Measurements from ENCODE around the gene NOXO1. TPM values are rescaled to one million over a fixed set of nuclear protein-coding genes. Genes with fewer than 3 reads are reported as not detected.
A peak's percentile ranks its signal among the peaks of the same experiment; 100 is the strongest.

Gene NOXO1
- total RNA-seq, 4 donors from 2014 or later, result not detected

DNA sequence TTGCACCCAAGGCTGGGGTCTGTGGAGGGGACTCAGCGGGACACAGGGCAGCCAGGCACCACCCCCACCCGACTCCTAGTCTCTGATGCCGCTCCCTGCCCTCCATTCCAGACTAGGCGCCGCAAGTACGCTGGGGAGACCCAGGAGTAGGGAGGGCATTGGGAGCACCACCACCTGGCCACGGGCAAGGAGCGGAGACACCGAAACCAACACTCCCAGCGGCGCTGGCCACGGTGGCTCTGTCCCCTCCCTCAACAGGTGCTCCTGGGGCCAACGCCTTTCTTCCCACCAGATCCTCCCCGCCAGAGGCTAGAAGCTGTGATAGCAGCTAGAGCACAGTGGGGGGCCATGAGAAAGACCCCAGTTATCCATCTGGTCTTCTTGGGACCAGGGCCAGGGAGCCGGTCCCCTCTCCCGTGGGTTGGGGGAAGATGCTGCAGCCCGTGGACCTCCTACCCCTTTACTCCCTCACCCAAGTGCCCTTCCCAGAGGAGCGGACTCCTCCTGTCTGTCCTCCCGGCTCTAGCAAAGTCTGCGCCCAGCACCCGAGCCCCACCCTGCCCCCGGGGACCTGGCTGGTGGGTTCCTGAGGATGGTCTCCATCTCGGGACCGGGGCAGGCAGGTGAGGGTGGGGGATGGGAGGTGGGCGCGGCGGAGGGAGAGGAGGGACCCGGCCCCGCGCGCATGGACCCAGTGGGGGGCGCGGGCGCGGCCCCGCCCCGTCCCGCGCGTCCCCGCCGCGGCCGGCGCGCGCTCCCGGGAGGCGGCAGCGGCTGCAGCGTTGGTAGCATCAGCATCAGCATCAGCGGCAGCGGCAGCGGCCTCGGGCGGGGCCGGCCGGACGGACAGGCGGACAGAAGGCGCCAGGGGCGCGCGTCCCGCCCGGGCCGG is 8.2 kb upstream of the NOXO1 start, which contains the start of gene SYNGR3:
TSS of gene SYNGR3 (plus strand) at position 762 of the 892 bp plus-strand sequence. CDS start 133 bp downstream, outside the sequence.
- DNase-seq (ENCODE audit: low spot score) (no peak), ATAC-seq (ENCODE audit: low FRiP score) (no peak)
- TF ChIP-seq, protein P1, sequence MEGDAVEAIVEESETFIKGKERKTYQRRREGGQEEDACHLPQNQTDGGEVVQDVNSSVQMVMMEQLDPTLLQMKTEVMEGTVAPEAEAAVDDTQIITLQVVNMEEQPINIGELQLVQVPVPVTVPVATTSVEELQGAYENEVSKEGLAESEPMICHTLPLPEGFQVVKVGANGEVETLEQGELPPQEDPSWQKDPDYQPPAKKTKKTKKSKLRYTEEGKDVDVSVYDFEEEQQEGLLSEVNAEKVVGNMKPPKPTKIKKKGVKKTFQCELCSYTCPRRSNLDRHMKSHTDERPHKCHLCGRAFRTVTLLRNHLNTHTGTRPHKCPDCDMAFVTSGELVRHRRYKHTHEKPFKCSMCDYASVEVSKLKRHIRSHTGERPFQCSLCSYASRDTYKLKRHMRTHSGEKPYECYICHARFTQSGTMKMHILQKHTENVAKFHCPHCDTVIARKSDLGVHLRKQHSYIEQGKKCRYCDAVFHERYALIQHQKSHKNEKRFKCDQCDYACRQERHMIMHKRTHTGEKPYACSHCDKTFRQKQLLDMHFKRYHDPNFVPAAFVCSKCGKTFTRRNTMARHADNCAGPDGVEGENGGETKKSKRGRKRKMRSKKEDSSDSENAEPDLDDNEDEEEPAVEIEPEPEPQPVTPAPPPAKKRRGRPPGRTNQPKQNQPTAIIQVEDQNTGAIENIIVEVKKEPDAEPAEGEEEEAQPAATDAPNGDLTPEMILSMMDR (IDR thresholded peaks at IDR 0.05), result no peak

DNA sequence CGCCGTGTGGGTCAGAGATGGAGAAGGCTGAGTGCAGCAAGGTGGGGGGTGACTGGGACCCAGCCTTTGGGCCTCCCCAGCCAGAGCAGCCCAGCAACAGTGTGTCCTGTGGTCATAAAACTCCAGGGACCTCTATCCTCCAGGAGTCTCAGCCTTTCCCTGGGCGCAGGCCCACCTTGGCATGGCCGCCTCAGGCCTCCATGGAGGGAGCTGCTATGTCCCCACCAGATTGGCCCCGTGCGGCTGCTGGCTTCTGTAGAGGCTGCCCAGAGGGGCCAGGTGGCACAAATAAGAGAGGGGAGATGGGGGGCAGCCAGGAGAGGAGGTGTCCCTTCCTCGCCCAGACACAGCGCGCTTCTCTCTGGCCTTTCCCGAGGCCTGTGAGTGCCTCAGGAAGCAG is 5.9 kb upstream of the NOXO1 start:
- TF ChIP-seq, protein P1 (IDR thresholded peaks at IDR 0.05), result no peak
- DNase-seq (ENCODE audit: low spot score), result no peak
- ATAC-seq (ENCODE audit: low FRiP score), result no peak

DNA sequence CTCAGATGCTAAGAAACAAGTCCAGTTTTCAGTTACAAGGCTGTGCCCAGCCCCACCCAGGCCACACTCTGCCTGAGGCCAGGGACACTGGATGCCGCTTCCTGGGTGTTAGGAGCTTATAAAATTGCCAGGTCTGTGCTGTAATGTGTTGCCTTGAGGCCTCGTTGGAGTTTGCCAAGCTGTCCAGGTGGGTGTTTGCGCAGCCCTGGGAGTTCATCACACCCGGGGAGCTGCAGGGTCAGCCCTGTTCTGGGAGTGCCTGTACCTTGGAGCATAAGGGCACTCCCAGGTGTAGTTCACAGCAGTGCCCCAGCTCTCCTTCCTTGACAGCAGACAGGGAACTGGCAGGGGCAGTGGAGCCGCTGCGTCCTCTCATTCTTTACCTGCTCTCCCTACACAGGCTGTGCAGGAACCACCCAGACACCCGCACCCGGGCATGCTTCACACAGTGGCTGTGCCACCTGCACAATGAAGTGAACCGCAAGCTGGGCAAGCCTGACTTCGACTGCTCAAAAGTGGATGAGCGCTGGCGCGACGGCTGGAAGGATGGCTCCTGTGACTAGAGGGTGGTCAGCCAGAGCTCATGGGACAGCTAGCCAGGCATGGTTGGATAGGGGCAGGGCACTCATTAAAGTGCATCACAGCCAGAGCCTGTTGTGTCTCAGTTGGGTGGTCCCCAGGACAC is 4.3 kb upstream of the NOXO1 start:
- ATAC-seq (ENCODE audit: low FRiP score), result no peak
- TF ChIP-seq, protein P1 (IDR thresholded peaks at IDR 0.05), result no peak
- no peak for DNase-seq (ENCODE audit: low spot score)

DNA sequence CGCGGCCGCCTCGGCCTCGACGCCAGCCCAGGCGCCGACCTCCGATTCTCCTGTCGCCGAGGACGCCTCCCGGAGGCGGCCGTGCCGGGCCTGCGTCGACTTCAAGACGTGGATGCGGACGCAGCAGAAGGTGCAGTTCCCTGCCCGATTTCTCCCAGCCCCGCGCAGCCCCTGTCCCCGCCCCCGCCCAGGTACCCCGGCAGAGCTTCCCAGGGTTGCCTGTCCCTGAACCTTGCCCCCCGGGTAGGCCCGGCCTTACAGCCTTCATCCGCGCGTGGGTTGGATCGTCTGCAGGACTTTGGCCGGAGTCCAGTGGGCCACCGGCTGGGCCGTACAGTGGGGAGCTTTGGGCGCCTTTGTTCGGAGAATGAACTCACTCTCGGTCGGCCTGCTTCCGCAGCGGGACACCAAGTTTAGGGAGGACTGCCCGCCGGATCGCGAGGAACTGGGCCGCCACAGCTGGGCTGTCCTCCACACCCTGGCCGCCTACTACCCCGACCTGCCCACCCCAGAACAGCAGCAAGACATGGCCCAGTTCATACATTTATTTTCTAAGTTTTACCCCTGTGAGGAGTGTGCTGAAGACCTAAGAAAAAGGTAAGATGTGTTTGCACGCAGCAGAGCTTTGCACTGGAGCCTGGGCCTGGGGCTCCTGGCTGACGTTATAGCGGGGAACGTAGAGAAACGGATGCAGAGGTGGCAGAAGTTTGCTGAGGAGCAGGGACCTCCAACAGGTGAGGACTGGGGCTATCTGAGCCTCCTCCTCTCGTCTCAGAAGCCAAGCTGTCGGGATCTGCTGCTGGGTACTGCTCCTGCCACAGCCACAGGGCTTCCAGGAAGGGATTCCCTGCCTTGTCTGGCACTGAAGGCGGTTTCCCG is 3.3 kb upstream of the NOXO1 start:
- no peak for ATAC-seq (ENCODE audit: low FRiP score)

DNA sequence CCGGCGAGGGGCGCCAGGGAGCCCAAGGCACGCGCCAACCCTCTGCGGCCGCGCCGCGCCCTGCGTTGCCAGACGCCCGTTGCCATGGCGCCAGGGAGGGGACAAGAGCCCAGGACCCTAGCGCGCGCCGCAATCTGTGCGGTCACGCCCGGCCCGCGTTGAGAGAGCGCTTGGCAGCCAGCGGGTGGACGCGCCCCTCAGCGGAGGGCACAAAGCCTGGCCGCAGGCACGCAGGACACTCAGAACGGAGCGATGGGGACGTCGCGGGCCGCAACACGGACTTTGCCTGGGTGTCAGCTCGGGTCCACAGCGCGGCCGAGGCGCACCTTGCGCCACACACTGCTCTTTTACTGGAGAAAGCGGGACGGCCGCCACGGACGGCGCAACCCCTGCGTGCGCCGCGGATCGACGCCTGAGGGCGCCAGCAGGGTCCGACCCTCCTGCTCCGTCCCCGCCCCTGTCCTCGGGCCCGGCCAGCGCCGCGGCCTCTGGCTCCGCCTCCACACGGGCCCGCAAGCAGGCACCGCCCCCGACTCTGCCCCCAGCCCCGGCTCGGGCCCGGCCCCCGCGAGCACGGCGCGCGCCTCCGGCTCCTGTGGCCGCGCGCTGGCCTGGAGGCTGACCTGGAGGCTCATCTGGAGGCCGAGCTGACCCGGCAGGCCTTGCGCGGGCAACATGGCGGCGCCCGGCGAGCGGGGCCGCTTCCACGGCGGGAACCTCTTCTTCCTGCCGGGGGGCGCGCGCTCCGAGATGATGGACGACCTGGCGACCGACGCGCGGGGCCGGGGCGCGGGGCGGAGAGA is 2.5 kb upstream of the NOXO1 start, which contains the start of gene GFER:
TSS of gene GFER (plus strand) at position 650 of the 803 bp plus-strand sequence. CDS start at position 676, 26 bp downstream.
- DNase-seq (ENCODE audit: low spot score), result peak; percentile 54
- peak; percentile 93 for ATAC-seq (ENCODE audit: low FRiP score)
- TF ChIP-seq, protein P1 (IDR thresholded peaks at IDR 0.05), result no peak

More for the DNA sequence above, 3.3 kb upstream of the NOXO1 start:
- DNase-seq (ENCODE audit: low spot score), result no peak
- TF ChIP-seq, protein P1 (IDR thresholded peaks at IDR 0.05), result no peak

Measured in omental fat pad (tissue), 4 donors.